Measurements from ENCODE around the gene MMP10. TPM values are rescaled to one million over a fixed set of nuclear protein-coding genes. Genes with fewer than 3 reads are reported as not detected.
"Not testable (repeated sequence)": the region's sequence is repeated elsewhere in the genome, so short reads cannot be mapped to it uniquely, and the experiment has no call there.

Gene MMP10
- total and polyA plus RNA-seq, 10 donors = 0.06 to 0.79 (median 0.50) TPM; not detected in 5

DNA sequence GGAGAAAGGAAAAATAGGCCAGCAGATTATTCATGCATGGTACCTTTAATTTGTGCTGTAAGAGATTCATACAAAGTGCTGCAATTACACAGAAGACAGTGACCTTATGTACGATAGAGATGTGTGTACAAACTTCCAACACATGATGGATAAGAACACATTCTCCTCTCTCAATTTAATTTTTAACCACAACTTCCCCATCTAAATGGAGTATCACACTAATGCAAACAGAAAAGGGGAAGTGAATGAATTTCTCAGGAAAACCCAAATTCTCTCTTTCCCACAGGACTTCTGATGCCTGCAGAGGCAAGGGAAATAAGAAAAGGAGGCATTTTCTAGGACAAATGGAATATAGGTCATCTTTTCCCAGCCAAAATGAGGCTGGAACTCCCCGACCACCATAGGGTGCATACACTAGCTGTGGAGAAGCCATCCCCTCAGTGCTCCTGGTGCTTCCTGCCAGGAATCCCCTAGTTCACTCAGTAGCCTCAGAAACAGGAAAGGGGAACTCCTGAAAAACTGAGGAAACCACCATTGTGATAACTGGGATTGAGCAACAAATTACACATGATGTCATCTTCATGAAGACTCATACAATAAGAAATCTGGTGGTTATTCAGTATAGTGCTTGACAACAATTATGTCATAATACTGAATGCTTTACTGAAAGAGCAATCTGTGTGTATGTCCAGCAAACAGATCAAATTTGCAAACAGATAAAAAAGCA, 22.4 kb downstream of the MMP10 start:
- TF ChIP-seq CTCF (IDR thresholded peaks at IDR 0.05 in 8 of 11, conservative IDR thresholded peaks at IDR 0.05 in 3 of 11) (no peak), POLR2A (IDR thresholded peaks at IDR 0.05) (no peak), POLR2AphosphoS5 (IDR thresholded peaks at IDR 0.05) (no peak)
- Histone ChIP-seq H3K36me3 (no peaks in the 10 kb centered on the region), H3K27me3 (replicated peaks in 1 of 7) (peaks cover 0 to 20% (median 0%) of the 10 kb centered on the region in 7 donors), H3K27ac (no peak overlapping the region), H3K4me1 (peaks cover 0 to 9% (median 3%) of the 10 kb centered on the region in 6 donors), H3K4me3 (no peak overlapping the region), H3K9me3 (no peaks in the 10 kb centered on the region)
- no peak for DNase-seq
- intact Hi-C loops (cut with DNase I; ENCODE audit: low total_unique reads) = no loop called here
- 18 to 28% (median 23%) methylated on average over 2 of the region's 2 CpGs for WGBS, 5 donors

DNA sequence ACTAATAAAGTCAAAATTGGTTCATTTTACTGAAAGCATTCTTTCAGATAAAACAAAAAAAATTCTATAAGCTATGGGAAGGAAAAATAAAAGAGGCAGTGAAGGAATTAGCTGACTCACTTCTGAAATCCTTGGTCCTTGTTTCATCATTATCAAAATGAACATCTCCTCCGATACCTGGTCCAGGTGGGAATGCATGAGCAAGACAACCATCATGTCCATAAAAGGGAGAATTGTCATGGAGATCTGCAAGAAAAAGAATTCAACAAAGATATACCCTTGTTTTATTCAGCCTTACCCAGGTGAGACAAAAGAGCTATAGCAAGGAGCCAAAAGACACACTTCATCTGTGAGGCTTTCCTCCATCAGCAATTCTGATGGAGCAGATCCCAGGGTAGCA, 27.2 kb downstream of the MMP10 start:
- Histone ChIP-seq H3K9me3 (peaks cover 0 to under 1% (median 0%) of the 10 kb centered on the region in 8 donors), H3K4me3 (no peak overlapping the region), H3K27me3 (replicated peaks in 1 of 7) (peaks cover 0 to 32% (median 0%) of the 10 kb centered on the region in 7 donors), H3K36me3 (no peaks in the 10 kb centered on the region), H3K4me1 (peaks cover 0 to 8% (median 3%) of the 10 kb centered on the region in 6 donors), H3K27ac (no peak overlapping the region)
- DNase-seq = no peak
- intact Hi-C loops (cut with DNase I; ENCODE audit: low total_unique reads) = no loop called here
- TF ChIP-seq POLR2AphosphoS5 (IDR thresholded peaks at IDR 0.05) (no peak), POLR2A (IDR thresholded peaks at IDR 0.05) (no peak), CTCF (IDR thresholded peaks at IDR 0.05 in 8 of 11, conservative IDR thresholded peaks at IDR 0.05 in 3 of 11) (no peak)
- 92 to 100% (median 96%) methylated on average over 1 of the region's 1 CpG for WGBS, 5 donors

DNA sequence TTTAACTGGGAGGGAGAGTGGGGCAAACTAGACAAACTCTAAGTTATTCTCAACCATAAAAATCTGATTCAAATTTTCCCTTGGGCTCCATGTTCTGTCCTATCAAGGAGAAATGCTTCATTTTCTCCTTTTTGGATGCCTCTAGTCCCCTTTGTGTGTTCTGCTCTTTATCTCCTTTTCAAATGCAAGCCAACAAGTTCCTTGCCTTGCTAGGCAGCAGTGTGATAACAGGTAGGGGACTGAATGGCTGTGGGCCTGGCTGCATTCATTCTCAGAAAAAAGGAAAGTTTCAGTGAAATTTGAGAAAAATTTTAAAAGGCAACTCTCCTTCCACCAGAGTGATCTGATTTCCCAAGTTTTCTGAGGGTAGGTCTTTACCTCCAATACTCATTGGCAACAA, 28.8 kb downstream of the MMP10 start:
- no peaks in the 10 kb centered on the region for H3K4me1 ChIP-seq
- H3K9me3 ChIP-seq = peaks cover 0 to 6% (median 0%) of the 10 kb centered on the region in 8 donors
- TF ChIP-seq CTCF (IDR thresholded peaks at IDR 0.05 in 8 of 11, conservative IDR thresholded peaks at IDR 0.05 in 3 of 11) (no peak), POLR2A (IDR thresholded peaks at IDR 0.05) (no peak)
- H3K36me3 ChIP-seq = no peaks in the 10 kb centered on the region
- H3K27ac ChIP-seq = no peak overlapping the region
- intact Hi-C loops (cut with DNase I; ENCODE audit: low total_unique reads) = no loop called here
- peaks cover 0 to 32% (median 0%) of the 10 kb centered on the region in 7 donors for H3K27me3 ChIP-seq (replicated peaks in 1 of 7)
- no peak for DNase-seq
- H3K4me3 ChIP-seq = no peak overlapping the region

DNA sequence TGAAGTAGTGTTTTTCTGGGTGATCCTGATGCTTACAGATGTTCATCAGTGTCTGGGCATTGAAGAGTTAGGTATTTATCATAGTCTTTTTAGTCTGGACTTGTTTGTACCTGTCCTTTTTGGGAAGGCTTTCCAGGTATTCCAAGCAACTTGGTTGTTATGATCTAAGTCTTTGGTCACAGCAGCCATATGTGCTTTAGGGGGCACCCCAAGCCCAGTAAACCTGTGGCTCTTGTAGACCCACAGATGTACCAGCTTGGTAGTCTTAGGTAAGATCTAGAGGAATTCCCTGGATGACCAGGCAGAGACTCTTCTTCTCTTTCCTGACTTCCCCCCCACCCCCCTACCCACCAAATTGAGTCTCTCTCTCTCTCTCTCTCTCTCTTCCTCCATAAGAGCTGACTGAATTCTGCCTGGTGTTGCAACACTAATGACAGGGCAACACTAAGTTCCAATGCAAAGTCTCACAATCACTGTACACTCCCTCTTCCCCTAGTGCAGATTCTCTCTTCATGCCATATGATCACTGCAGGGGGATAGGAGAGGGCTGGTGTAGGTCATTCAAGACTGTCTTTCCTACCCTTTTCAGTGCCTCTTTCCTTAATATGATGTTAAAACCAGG, 31.2 kb downstream of the MMP10 start:
- no peak overlapping the region for H3K4me3 ChIP-seq
- no peaks in the 10 kb centered on the region for H3K36me3 ChIP-seq
- TF ChIP-seq POLR2A (IDR thresholded peaks at IDR 0.05) (no peak), CTCF (IDR thresholded peaks at IDR 0.05 in 8 of 11, conservative IDR thresholded peaks at IDR 0.05 in 3 of 11) (no peak), POLR2AphosphoS5 (IDR thresholded peaks at IDR 0.05) (no peak)
- no peak overlapping the region for H3K27ac ChIP-seq
- intact Hi-C loops (cut with DNase I; ENCODE audit: low total_unique reads) = no loop called here
- H3K27me3 ChIP-seq (replicated peaks in 1 of 7) = peaks cover 0 to 25% (median 0%) of the 10 kb centered on the region in 7 donors
- DNase-seq = no peak
- H3K9me3 ChIP-seq = peaks cover 0 to 6% (median 0%) of the 10 kb centered on the region in 8 donors
- H3K4me1 ChIP-seq = no peaks in the 10 kb centered on the region

DNA sequence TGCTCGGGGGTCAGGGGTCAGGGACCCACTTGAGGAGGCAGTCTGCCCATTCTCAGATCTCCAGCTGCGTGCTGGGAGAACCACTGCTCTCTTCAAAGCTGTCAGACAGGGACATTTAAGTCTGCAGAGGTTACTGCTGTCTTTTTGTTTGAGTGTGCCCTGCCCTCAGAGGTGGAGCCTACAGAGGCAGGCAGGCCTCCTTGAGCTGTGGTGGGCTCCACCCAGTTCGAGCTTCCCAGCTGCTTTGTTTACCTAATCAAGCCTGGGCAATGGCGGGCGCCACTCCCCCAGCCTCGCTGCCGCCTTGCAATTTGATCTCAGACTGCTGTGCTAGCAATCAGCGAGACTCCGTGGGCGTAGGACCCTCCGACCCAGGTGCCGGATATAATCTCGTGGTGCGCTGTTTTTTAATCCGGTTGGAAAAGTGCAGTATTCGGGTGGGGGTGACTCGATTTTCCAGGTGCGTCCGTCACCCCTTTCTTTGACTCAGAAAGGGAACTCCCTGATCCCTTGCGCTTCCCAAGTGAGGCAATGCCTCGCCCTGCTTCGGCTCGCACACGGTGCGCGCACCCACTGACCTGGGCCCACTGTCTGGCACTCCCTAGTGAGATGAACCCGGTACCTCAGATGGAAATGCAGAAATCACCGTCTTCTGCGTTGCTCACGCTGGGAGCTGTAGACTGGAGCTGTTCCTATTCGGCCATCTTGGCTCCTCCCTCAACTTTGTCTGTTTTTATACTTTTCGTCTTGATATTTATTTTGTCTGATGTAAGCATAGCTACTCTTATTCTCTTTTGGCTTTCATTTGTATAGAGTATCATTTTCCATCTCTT, 33.5 kb downstream of the MMP10 start:
- WGBS, 5 donors = 86 to 94% (median 88%) methylated on average over 28 to 32 of the region's 32 CpGs
- H3K4me1 ChIP-seq; H3K4me3 ChIP-seq; H3K9me3 ChIP-seq; intact Hi-C loops (cut with DNase I; ENCODE audit: low total_unique reads); H3K27ac ChIP-seq; DNase-seq; H3K36me3 ChIP-seq: not testable (repeated sequence)
- H3K27me3 ChIP-seq (replicated peaks in 1 of 7) = peaks cover 0 to 11% (median 0%) of the 10 kb centered on the region in 7 donors
